ENCODE measurements around the gene SUFU. TPM values are rescaled to one million over a fixed set of nuclear protein-coding genes. Genes with fewer than 3 reads are reported as not detected.
A peak's percentile ranks its signal among the peaks of the same experiment; 100 is the strongest.

SUFU gene
- total RNA-seq, 1 experiment from 2014 or later = 2.7 TPM

GRCh38 chr10:102613286-102613685, 109.5 kb downstream of the SUFU start:
- H3K4me1 ChIP-seq (ENCODE audit: insufficient read depth, low read length) = peaks cover 21% of the 10 kb centered on the region
- no peak overlapping the region for H3K4me2 ChIP-seq (ENCODE audit: low read length)
- no peak for ATAC-seq
- TF ChIP-seq EZH2phosphoT487 (IDR thresholded peaks at IDR 0.05; ENCODE audit: borderline replicate concordance, low read length) (no peak), EZH2 (IDR thresholded peaks at IDR 0.05; ENCODE audit: low read length, unreplicated experiment) (no peak)
- TF ChIP-seq, protein P1, sequence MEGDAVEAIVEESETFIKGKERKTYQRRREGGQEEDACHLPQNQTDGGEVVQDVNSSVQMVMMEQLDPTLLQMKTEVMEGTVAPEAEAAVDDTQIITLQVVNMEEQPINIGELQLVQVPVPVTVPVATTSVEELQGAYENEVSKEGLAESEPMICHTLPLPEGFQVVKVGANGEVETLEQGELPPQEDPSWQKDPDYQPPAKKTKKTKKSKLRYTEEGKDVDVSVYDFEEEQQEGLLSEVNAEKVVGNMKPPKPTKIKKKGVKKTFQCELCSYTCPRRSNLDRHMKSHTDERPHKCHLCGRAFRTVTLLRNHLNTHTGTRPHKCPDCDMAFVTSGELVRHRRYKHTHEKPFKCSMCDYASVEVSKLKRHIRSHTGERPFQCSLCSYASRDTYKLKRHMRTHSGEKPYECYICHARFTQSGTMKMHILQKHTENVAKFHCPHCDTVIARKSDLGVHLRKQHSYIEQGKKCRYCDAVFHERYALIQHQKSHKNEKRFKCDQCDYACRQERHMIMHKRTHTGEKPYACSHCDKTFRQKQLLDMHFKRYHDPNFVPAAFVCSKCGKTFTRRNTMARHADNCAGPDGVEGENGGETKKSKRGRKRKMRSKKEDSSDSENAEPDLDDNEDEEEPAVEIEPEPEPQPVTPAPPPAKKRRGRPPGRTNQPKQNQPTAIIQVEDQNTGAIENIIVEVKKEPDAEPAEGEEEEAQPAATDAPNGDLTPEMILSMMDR (conservative IDR thresholded peaks at IDR 0.05; ENCODE audit: low read depth, low read length) = no peak
- no peaks in the 10 kb centered on the region for H3F3A ChIP-seq (ENCODE audit: low read length, unreplicated experiment)
- H3K9me3 ChIP-seq (ENCODE audit: low read length) = no peaks in the 10 kb centered on the region
- no peak overlapping the region for H3K4me3 ChIP-seq (ENCODE audit: low read length)
- ChIA-PET CTCF (no interaction called here), POLR2A (ENCODE audit: unreplicated experiment) (no interaction called here)
- no peak for DNase-seq
- H3K36me3 ChIP-seq (ENCODE audit: low read depth, low read length) = no peaks in the 10 kb centered on the region
- H3K27me3 ChIP-seq (ENCODE audit: low read length) = no peaks in the 10 kb centered on the region
- H3K79me2 ChIP-seq (ENCODE audit: low read length) = no peaks in the 10 kb centered on the region
- H4K20me1 ChIP-seq (ENCODE audit: low read length) = no peaks in the 10 kb centered on the region
- no peak overlapping the region for H2AFZ ChIP-seq (ENCODE audit: low read length)
- BruUV-seq (replicated peaks) = no TSS peak
- H3K27ac ChIP-seq (ENCODE audit: low read length) = no peak overlapping the region
- intact Hi-C loops (cut with micrococcal nuclease) = no loop called here
- no peak overlapping the region for H3K9ac ChIP-seq (ENCODE audit: low read length)
- H3K9me2 ChIP-seq (replicated peaks; ENCODE audit: low read length) = no peaks in the 10 kb centered on the region

- H3K9me2 ChIP-seq (replicated peaks; ENCODE audit: low read length) = no peaks in the 10 kb centered on the region
- H3K9me3 ChIP-seq (ENCODE audit: low read length) = no peaks in the 10 kb centered on the region
- ChIA-PET CTCF (no interaction called here), POLR2A (ENCODE audit: unreplicated experiment) (no interaction called here)
- TF ChIP-seq EZH2 (IDR thresholded peaks at IDR 0.05; ENCODE audit: low read length, unreplicated experiment) (no peak), EZH2phosphoT487 (IDR thresholded peaks at IDR 0.05; ENCODE audit: borderline replicate concordance, low read length) (no peak)
- TF ChIP-seq, protein P1 (conservative IDR thresholded peaks at IDR 0.05; ENCODE audit: low read depth, low read length) = no peak
- H2AFZ ChIP-seq (ENCODE audit: low read length) = no peak overlapping the region
- intact Hi-C loops (cut with micrococcal nuclease) = no loop called here
- DNase-seq = no peak
- no peaks in the 10 kb centered on the region for H3K27me3 ChIP-seq (ENCODE audit: low read length)
- no peak overlapping the region for H3K27ac ChIP-seq (ENCODE audit: low read length)
- H3F3A ChIP-seq (ENCODE audit: low read length, unreplicated experiment) = no peaks in the 10 kb centered on the region
- H3K4me2 ChIP-seq (ENCODE audit: low read length) = no peak overlapping the region
- H3K36me3 ChIP-seq (ENCODE audit: low read depth, low read length) = no peaks in the 10 kb centered on the region
- H3K9ac ChIP-seq (ENCODE audit: low read length) = no peak overlapping the region
- no peak overlapping the region for H3K4me3 ChIP-seq (ENCODE audit: low read length)
- no peaks in the 10 kb centered on the region for H4K20me1 ChIP-seq (ENCODE audit: low read length)
- BruUV-seq (replicated peaks) = no TSS peak
- H3K79me2 ChIP-seq (ENCODE audit: low read length) = no peaks in the 10 kb centered on the region
- H3K4me1 ChIP-seq (ENCODE audit: insufficient read depth, low read length) = peaks cover 21% of the 10 kb centered on the region
- 0 out of 2 replicates have a peak, but pooled peaks have one; percentile 9 for ATAC-seq
These were observed 110.0 kb downstream of the SUFU start for GRCh38 chr10:102613785-102614184.

DNA sequence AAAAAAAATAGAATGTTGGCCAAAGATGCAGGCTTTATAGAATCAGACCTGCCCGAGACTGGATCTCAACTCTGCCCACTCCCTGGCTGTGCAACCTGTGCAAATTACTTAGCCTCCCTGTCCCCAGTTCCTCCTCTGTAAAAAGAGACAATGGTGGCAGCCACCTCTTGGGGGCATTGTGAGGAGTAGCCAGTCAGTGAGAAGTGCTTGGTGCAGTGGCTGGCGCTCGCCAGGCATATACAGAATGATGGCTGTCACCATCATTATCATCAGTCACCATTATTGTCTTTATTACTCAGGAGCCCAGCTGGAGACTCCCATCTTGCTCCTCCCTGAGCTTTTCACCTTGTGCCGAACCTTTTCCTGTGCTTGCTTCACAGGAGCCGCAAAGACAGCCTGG, 111.1 kb downstream of the SUFU start:
- no peak for ATAC-seq
- intact Hi-C loops (cut with micrococcal nuclease) = no loop called here

More for the DNA sequence above, 111.1 kb downstream of the SUFU start:
- no peak overlapping the region for H3K27ac ChIP-seq (ENCODE audit: low read length)
- no peak overlapping the region for H3K4me2 ChIP-seq (ENCODE audit: low read length)
- peaks cover 21% of the 10 kb centered on the region for H3K4me1 ChIP-seq (ENCODE audit: insufficient read depth, low read length)
- no peaks in the 10 kb centered on the region for H3K9me3 ChIP-seq (ENCODE audit: low read length)
- H3F3A ChIP-seq (ENCODE audit: low read length, unreplicated experiment) = no peaks in the 10 kb centered on the region
- no peaks in the 10 kb centered on the region for H3K79me2 ChIP-seq (ENCODE audit: low read length)
- H3K27me3 ChIP-seq (ENCODE audit: low read length) = no peaks in the 10 kb centered on the region
- TF ChIP-seq, protein P1 (conservative IDR thresholded peaks at IDR 0.05; ENCODE audit: low read depth, low read length) = no peak
- no peak for TF ChIP-seq EZH2phosphoT487 (IDR thresholded peaks at IDR 0.05; ENCODE audit: borderline replicate concordance, low read length)
- TF ChIP-seq EZH2 (IDR thresholded peaks at IDR 0.05; ENCODE audit: low read length, unreplicated experiment) = no peak
- no peak overlapping the region for H2AFZ ChIP-seq (ENCODE audit: low read length)
- no peak overlapping the region for H3K9ac ChIP-seq (ENCODE audit: low read length)
- BruUV-seq (replicated peaks) = no TSS peak
- no peaks in the 10 kb centered on the region for H3K36me3 ChIP-seq (ENCODE audit: low read depth, low read length)
- no peak overlapping the region for H3K4me3 ChIP-seq (ENCODE audit: low read length)
- no peaks in the 10 kb centered on the region for H4K20me1 ChIP-seq (ENCODE audit: low read length)
- POLR2A ChIA-PET (ENCODE audit: unreplicated experiment) = no interaction called here
- CTCF ChIA-PET = no interaction called here
- H3K9me2 ChIP-seq (replicated peaks; ENCODE audit: low read length) = no peaks in the 10 kb centered on the region
- DNase-seq = no peak
